Common myeloid progenitor, CD34-positive (primary cell): ENCODE results near the gene SPAG6.

Experiments used
- CTCF ChIA-PET: fragments of 350-600 bp; sonication (Branson Sonifier 250); formaldehyde crosslinking; loops from one replicate; lab custom pipeline; 2021; ENCODE audit warnings: antibody characterized with exemption; lab: Charles Lee
- POLR2A ChIA-PET: fragments of 350-600 bp; sonication (Branson Sonifier 250); formaldehyde crosslinking; loops from one replicate; lab custom pipeline; 2021; ENCODE audit warnings: antibody characterized with exemption; lab: Charles Lee
- DNase-seq, 3 donors: peaks; one replicate each; pipeline versions ENCODE4 v3.0.0 to v3.0.0-alpha.2; 2013
- H3K27ac ChIP-seq, 2 experiments: 1 replicate in 1 of 2; 2 replicates in 1 of 2; pipeline ENCODE4 v1.7.0; 2013; ENCODE audit warnings: inconsistent platforms in 2 of 2, low read length in 2 of 2, mild to moderate bottlenecking in 2 of 2, low read depth in 1 of 2, moderate library complexity in 1 of 2; ENCODE audit not compliant: severe bottlenecking in 2 of 2, insufficient read depth in 1 of 2, poor library complexity in 1 of 2
- H3K27me3 ChIP-seq, 5 experiments: replicated peaks in 2 of 5; 1 replicate in 3 of 5; 2 replicates in 2 of 5; pipeline versions ENCODE4 v1.6.1 to v1.7.0; 2013; ENCODE audit warnings: low read length in 4 of 5, mild to moderate bottlenecking in 2 of 5, moderate library complexity in 2 of 5, inconsistent platforms in 1 of 5; ENCODE audit not compliant: insufficient read depth in 5 of 5, control insufficient read depth in 4 of 5
- H3K36me3 ChIP-seq, 4 experiments: 1 replicate in 2 of 4; 2 replicates in 2 of 4; pipeline versions ENCODE4 v1.6.1 to v1.7.0; 2013; ENCODE audit warnings: low read length in 3 of 4, control low read depth in 1 of 4, mild to moderate bottlenecking in 1 of 4; ENCODE audit not compliant: control insufficient read depth in 4 of 4, insufficient read depth in 4 of 4
- H3K4me1 ChIP-seq, 4 experiments: 1 replicate in 3 of 4; 2 replicates in 1 of 4; pipeline versions ENCODE4 v1.6.1 to v1.7.1; 2013; ENCODE audit warnings: low read length in 3 of 4, mild to moderate bottlenecking in 3 of 4, control low read depth in 1 of 4, inconsistent platforms in 1 of 4, moderate library complexity in 1 of 4; ENCODE audit not compliant: control insufficient read depth in 4 of 4, insufficient read depth in 4 of 4; ENCODE audit errors: control extremely low read depth in 1 of 4
- H3K4me3 ChIP-seq, 7 experiments: 1 replicate in 4 of 7; 2 replicates in 3 of 7; pipeline versions ENCODE4 v1.5.1 to v1.7.0; 2013; ENCODE audit warnings: mild to moderate bottlenecking in 7 of 7, low read length in 6 of 7, moderate library complexity in 6 of 7, inconsistent platforms in 2 of 7, low read depth in 2 of 7, control low read depth in 1 of 7; ENCODE audit not compliant: insufficient read depth in 4 of 7, control insufficient read depth in 1 of 7; ENCODE audit errors: extremely low read depth in 1 of 7
- H3K9me3 ChIP-seq, 5 experiments: 1 replicate in 4 of 5; 2 replicates in 1 of 5; pipeline versions ENCODE4 v1.6.1 to v1.7.1; 2013; ENCODE audit warnings: low read length in 4 of 5, mild to moderate bottlenecking in 2 of 5, inconsistent platforms in 1 of 5, low read depth in 1 of 5, moderate library complexity in 1 of 5; ENCODE audit not compliant: control insufficient read depth in 4 of 5, insufficient read depth in 2 of 5; ENCODE audit errors: control extremely low read depth in 1 of 5
- WGBS: methylation state at CpG from one replicate; pipeline ENCODE4 v1.1.5; 2013; ENCODE audit not compliant: insufficient coverage; 5-methylcytosine and 5-hydroxymethylcytosine counted together

The SPAG6 gene

GRCh38 chr10:22321924-22322640 is 23.2 kb upstream of the SPAG6 start:
- 0% methylated on average over 42 of the region's 57 CpGs for WGBS
- Histone ChIP-seq H3K27me3 (peaks cover 7 to 21% (median 9%) of the 10 kb centered on the region in 5 experiments), H3K36me3 (no peaks in the 10 kb centered on the region), H3K9me3 (no peaks in the 10 kb centered on the region), H3K4me3 (peak overlapping the region; percentile 33 to 93 (median 75)), H3K27ac (no peak overlapping the region), H3K4me1 (peaks cover 34 to 74% (median 46%) of the 10 kb centered on the region in 4 experiments)
- DNase-seq: peak in 1 of 3 donors; percentile 15
- CTCF ChIA-PET: interaction anchor here (0.6 to 1.0 kb wide), 3 partner anchors 22 to 252 kb away, joined by 3 read pairs; no protein-coding TSS in a partner anchor
- POLR2A ChIA-PET: interaction anchor here (0.6 to 1.1 kb wide), 5 partner anchors 16 to 110 kb away, joined by 3 to 5 read pairs (median 3); no protein-coding TSS in a partner anchor

GRCh38 chr10:22322641-22323160 is 22.6 kb upstream of the SPAG6 start:
- H3K4me1 ChIP-seq: peaks cover 34 to 68% (median 41%) of the 10 kb centered on the region in 4 experiments
- H3K4me3 ChIP-seq: peak overlapping the region in 6 of 7 experiments; percentile 73 to 93 (median 76)
- DNase-seq: no peak
- peaks cover 0 to 2% (median under 1%) of the 10 kb centered on the region in 4 experiments for H3K36me3 ChIP-seq
- H3K27me3 ChIP-seq: peaks cover 7 to 21% (median 9%) of the 10 kb centered on the region in 5 experiments
- ChIA-PET POLR2A (interaction anchor here (0.6 to 1.1 kb wide), 3 partner anchors 20 to 58 kb away, joined by 3 to 5 read pairs (median 3); no protein-coding TSS in a partner anchor), CTCF (interaction anchor here (0.6 to 1.0 kb wide), 4 partner anchors 22 to 666 kb away, joined by 3 read pairs; no protein-coding TSS in a partner anchor)
- no peaks in the 10 kb centered on the region for H3K9me3 ChIP-seq
- 69% methylated on average over 2 of the region's 5 CpGs for whole genome bisulfite sequencing
- no peak overlapping the region for H3K27ac ChIP-seq

- H3K27ac ChIP-seq: no peak overlapping the region
Observed at GRCh38 chr10:22323538-22324305, 21.6 kb upstream of the SPAG6 start.

GRCh38 chr10:22324413-22324812 is 20.9 kb upstream of the SPAG6 start:
- 43% methylated on average over 1 of the region's 4 CpGs for WGBS
- ChIA-PET CTCF (interaction anchor here (0.6 to 1.8 kb wide), 4 partner anchors 11 to 331 kb away, joined by 3 to 5 read pairs (median 4); no protein-coding TSS in a partner anchor), POLR2A (interaction anchor here (1.4 kb wide), 1 partner anchor 16 kb away, joined by 3 read pairs; no protein-coding TSS in a partner anchor)
- peaks cover 3 to 13% (median 7%) of the 10 kb centered on the region in 4 experiments for H3K36me3 ChIP-seq
- peak overlapping the region in 1 of 2 experiments; percentile 58 for H3K27ac ChIP-seq
- peak overlapping the region in 6 of 7 experiments; percentile 74 to 93 (median 84) for H3K4me3 ChIP-seq
- H3K27me3 ChIP-seq: peaks cover 7 to 21% (median 9%) of the 10 kb centered on the region in 5 experiments
- DNase-seq: no peak
- peaks cover 29 to 53% (median 35%) of the 10 kb centered on the region in 4 experiments for H3K4me1 ChIP-seq
- H3K9me3 ChIP-seq: no peaks in the 10 kb centered on the region

More at GRCh38 chr10:22323538-22324305, 21.6 kb upstream of the SPAG6 start:
- ChIA-PET CTCF (interaction anchor here (0.6 to 1.8 kb wide), 4 partner anchors 10 to 330 kb away, joined by 3 to 5 read pairs (median 4); no protein-coding TSS in a partner anchor), POLR2A (interaction anchor here (1.1 to 1.4 kb wide), 2 partner anchors 17 to 19 kb away, joined by 3 read pairs; no protein-coding TSS in a partner anchor)
- H3K4me3 ChIP-seq: peak overlapping the region in 2 of 7 experiments; percentile 90 to 93
- 73% methylated on average over 4 of the region's 5 CpGs for WGBS
- no peak for DNase-seq
- H3K9me3 ChIP-seq: no peaks in the 10 kb centered on the region
- H3K36me3 ChIP-seq: peaks cover 0 to 9% (median 3%) of the 10 kb centered on the region in 4 experiments
- peaks cover 7 to 21% (median 9%) of the 10 kb centered on the region in 5 experiments for H3K27me3 ChIP-seq
- H3K4me1 ChIP-seq: peaks cover 29 to 59% (median 37%) of the 10 kb centered on the region in 4 experiments

GRCh38 chr10:22324893-22325271 is 20.4 kb upstream of the SPAG6 start:
- Histone ChIP-seq H3K27me3 (peaks cover 7 to 21% (median 9%) of the 10 kb centered on the region in 5 experiments), H3K4me3 (peak overlapping the region; percentile 57 to 93 (median 82)), H3K27ac (peak overlapping the region in 1 of 2 experiments; percentile 58), H3K36me3 (peaks cover 8 to 18% (median 10%) of the 10 kb centered on the region in 4 experiments), H3K4me1 (peaks cover 26 to 48% (median 32%) of the 10 kb centered on the region in 4 experiments), H3K9me3 (no peaks in the 10 kb centered on the region)
- POLR2A ChIA-PET: interaction anchor here (1.3 to 1.4 kb wide), 2 partner anchors 8 to 16 kb away, joined by 3 to 4 read pairs; partner anchors contain the start of gene COMMD3
- peak in 1 of 3 donors; percentile 19 for DNase-seq
- CTCF ChIA-PET: interaction anchor here (1.7 to 1.8 kb wide), 2 partner anchors 98 to 331 kb away, joined by 4 to 5 read pairs; no protein-coding TSS in a partner anchor
- 0% methylated on average over 5 of the region's 9 CpGs for WGBS
